Thoracic aorta (tissue), 2 donors: Measurements from ENCODE around the gene PMEPA1. TPM values are rescaled to one million over a fixed set of nuclear protein-coding genes. Genes with fewer than 3 reads are reported as not detected.

Experiments
- ATAC-seq: fragments of 150-250 bp; one replicate; pipeline ENCODE4 v1.8.0; 2017; ENCODE audit warnings: low read depth; ENCODE audit not compliant: insufficient number of reproducible peaks, low FRiP score
- DNase-seq: peaks from one replicate; pipeline ENCODE4 v3.0.0-alpha.2; 2020; ENCODE audit warnings: low spot score
- H3K27ac ChIP-seq, 2 donors: fragments of 200-600 bp; sonication (generic); 1 replicate in 1 of 2; 2 replicates in 1 of 2; pipeline ENCODE4 v1.5.1; 2016; ENCODE audit warnings: mild to moderate bottlenecking in 2 of 2, moderate library complexity in 2 of 2
- H3K27me3 ChIP-seq: fragments of 200-600 bp; sonication (generic); replicated peaks from 2 replicates; pipeline ENCODE4 v1.6.0; 2016; ENCODE audit warnings: mild to moderate bottlenecking; ENCODE audit not compliant: insufficient read depth
- H3K36me3 ChIP-seq: fragments of 200-600 bp; sonication (generic); one replicate; pipeline ENCODE4 v1.5.1; 2016
- H3K4me1 ChIP-seq, 2 donors: fragments of 200-600 bp; sonication (generic); 1 replicate in 1 of 2; 2 replicates in 1 of 2; pipeline versions ENCODE4 v1.5.1 to v1.6.0; 2016; ENCODE audit warnings: low read depth in 2 of 2, mild to moderate bottlenecking in 1 of 2; ENCODE audit not compliant: control insufficient read depth in 1 of 2
- H3K4me3 ChIP-seq: fragments of 200-600 bp; sonication (generic); 2 replicates; pipeline ENCODE4 v1.5.1; 2016; ENCODE audit warnings: mild to moderate bottlenecking
- H3K9me3 ChIP-seq: fragments of 200-600 bp; sonication (generic); 2 replicates; pipeline ENCODE4 v1.5.1; 2016
- CTCF ChIP-seq: fragments of 200-600 bp; sonication (generic); IDR thresholded peaks from one replicate; pipeline ENCODE4 v1.5.1; 2019; ENCODE audit warnings: antibody characterized with exemption
- total RNA-seq, 2 donors: library from RNA; depleted of rRNA; stranded (reverse); fragments of >200 nt; gene quantifications; one replicate each; pipeline versions ENCODE4 v1.1.0 to v1.2.3, GENCODE V29; 2016

PMEPA1 gene
- total RNA-seq, 2 donors from 2014 or later = 68.4 to 104 TPM

- Histone ChIP-seq H3K27ac (peak overlapping the region; percentile 35 to 99), H3K9me3 (no peaks in the 10 kb centered on the region), H3K27me3 (no peaks in the 10 kb centered on the region), H3K4me3 (peak overlapping the region; percentile 67), H3K4me1 (peaks cover 47 to 61% of the 10 kb centered on the region in 2 donors), H3K36me3 (no peaks in the 10 kb centered on the region)
- ATAC-seq (peak; percentile 84), DNase-seq (peak; percentile 93)
- TF ChIP-seq CTCF = no peak
Measured at GRCh38 chr20:57718490-57719009, 8.7 kb upstream of the PMEPA1 start.

DNA sequence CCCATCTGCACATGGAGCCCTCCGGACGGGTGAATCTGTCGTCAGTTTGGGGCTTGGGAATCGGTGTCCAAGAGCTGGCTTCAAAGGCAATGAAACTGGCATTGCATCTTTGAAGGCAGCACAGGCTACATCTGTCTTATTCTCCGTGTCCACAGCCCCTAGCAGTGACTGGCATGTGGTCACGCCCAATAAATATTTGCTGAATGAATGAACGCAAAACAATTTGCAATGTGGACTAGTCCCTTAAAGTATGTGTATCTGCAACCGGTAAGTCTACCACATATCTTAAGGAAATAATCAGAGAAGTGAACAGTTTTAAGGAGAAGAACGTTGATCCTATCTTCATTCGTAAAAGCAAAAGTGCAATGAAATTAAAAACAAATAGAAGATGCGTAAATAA, 8.0 kb upstream of the PMEPA1 start:
- Histone ChIP-seq H3K27ac (peak overlapping the region; percentile 94 to 99), H3K27me3 (no peaks in the 10 kb centered on the region), H3K4me1 (peaks cover 55 to 69% of the 10 kb centered on the region in 2 donors), H3K36me3 (no peaks in the 10 kb centered on the region), H3K9me3 (no peaks in the 10 kb centered on the region), H3K4me3 (peak overlapping the region; percentile 2)
- no peak for TF ChIP-seq CTCF
- DNase-seq = no peak
- ATAC-seq = no peak

GRCh38 chr20:57716901-57717300, 7.1 kb upstream of the PMEPA1 start:
- H3K27ac ChIP-seq = peak overlapping the region; percentile 94 to 99
- no peak for ATAC-seq

GRCh38 chr20:57716202-57716601, 6.4 kb upstream of the PMEPA1 start:
- Histone ChIP-seq H3K36me3 (no peaks in the 10 kb centered on the region), H3K27me3 (no peaks in the 10 kb centered on the region), H3K4me1 (peaks cover 71 to 85% of the 10 kb centered on the region in 2 donors), H3K4me3 (no peak overlapping the region), H3K27ac (peak overlapping the region; percentile 94 to 99), H3K9me3 (no peaks in the 10 kb centered on the region)
- no peak for ATAC-seq
- TF ChIP-seq CTCF = no peak
- DNase-seq = no peak

More at GRCh38 chr20:57716901-57717300, 7.1 kb upstream of the PMEPA1 start:
- no peaks in the 10 kb centered on the region for H3K36me3 ChIP-seq
- peaks cover 64 to 78% of the 10 kb centered on the region in 2 donors for H3K4me1 ChIP-seq
- no peaks in the 10 kb centered on the region for H3K27me3 ChIP-seq
- no peak overlapping the region for H3K4me3 ChIP-seq
- no peak for DNase-seq
- no peaks in the 10 kb centered on the region for H3K9me3 ChIP-seq
- no peak for TF ChIP-seq CTCF

DNA sequence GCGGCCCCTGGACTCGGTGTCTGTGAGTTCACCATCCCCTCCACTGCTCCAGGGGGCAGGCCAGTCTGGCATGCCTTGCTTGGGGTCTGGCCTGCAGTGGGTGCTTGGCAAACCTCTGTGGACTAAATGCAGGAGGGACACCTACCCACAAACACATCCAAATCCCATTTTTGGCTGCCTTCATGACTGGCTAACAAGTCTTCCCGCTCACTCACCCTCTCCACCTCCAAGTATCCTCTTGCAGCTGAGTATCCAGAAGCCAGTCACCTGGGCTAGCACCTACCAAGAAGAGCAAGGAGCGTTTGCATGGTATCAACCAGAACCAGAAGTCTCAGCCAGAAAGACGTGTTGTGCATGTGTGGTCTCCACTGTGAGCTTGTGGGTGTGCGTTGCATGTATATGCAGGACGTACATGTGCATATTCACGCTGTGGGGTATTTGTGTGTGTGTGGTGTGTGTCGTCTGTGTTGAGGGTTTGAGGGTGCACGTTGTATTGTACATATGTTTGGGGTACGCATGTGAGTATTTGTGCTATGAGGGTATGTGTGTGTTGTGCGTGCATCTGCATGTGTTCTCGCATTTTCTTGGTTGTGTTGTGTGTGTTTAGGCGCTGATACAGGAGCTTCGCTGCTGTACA, 5.6 kb upstream of the PMEPA1 start:
- DNase-seq (no peak), ATAC-seq (no peak)
- H3K36me3 ChIP-seq = no peaks in the 10 kb centered on the region
- H3K9me3 ChIP-seq = no peaks in the 10 kb centered on the region
- no peak overlapping the region for H3K4me3 ChIP-seq
- H3K27ac ChIP-seq = peak overlapping the region; percentile 94 to 99
- H3K4me1 ChIP-seq = peaks cover 74 to 93% of the 10 kb centered on the region in 2 donors
- no peaks in the 10 kb centered on the region for H3K27me3 ChIP-seq
- TF ChIP-seq CTCF = no peak
